Measurements from ENCODE around the gene TESK1.
"Not testable (repeated sequence)": the region's sequence is repeated elsewhere in the genome, so short reads cannot be mapped to it uniquely, and the experiment has no call there.

DNA sequence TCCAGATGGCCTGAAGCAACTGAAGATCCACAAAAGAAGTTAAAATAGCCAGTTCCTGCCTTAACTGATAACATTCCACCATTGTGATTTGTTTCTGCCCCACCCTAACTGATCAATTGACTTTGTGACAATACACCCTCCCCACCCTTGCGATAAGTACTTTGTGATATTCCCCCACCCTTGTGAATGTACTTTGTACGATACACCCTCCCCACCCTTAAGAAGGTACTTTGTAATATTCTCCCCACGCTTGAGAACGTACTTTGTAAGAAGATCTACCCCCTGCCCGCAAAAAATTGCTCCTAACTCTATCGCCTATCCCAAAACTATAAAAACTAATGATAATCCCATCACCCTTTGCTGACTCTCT lies 31.8 kb downstream of the TESK1 start:
- TF ChIP-seq, protein P1, sequence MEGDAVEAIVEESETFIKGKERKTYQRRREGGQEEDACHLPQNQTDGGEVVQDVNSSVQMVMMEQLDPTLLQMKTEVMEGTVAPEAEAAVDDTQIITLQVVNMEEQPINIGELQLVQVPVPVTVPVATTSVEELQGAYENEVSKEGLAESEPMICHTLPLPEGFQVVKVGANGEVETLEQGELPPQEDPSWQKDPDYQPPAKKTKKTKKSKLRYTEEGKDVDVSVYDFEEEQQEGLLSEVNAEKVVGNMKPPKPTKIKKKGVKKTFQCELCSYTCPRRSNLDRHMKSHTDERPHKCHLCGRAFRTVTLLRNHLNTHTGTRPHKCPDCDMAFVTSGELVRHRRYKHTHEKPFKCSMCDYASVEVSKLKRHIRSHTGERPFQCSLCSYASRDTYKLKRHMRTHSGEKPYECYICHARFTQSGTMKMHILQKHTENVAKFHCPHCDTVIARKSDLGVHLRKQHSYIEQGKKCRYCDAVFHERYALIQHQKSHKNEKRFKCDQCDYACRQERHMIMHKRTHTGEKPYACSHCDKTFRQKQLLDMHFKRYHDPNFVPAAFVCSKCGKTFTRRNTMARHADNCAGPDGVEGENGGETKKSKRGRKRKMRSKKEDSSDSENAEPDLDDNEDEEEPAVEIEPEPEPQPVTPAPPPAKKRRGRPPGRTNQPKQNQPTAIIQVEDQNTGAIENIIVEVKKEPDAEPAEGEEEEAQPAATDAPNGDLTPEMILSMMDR (IDR thresholded peaks at IDR 0.05; ENCODE audit: control extremely low read depth in 1 of 3, insufficient read depth in 1 of 3, low read depth in 1 of 3, low read length in 3 of 3): not testable (repeated sequence)
- not testable (repeated sequence) for TF ChIP-seq CHD2 (IDR thresholded peaks at IDR 0.05; ENCODE audit: low read length); SUZ12 (IDR thresholded peaks at IDR 0.05; ENCODE audit: low read length); EP300 (IDR thresholded peaks at IDR 0.05; ENCODE audit: borderline replicate concordance in 1 of 2, low read depth in 2 of 2, low read length in 2 of 2); POLR2A (IDR thresholded peaks at IDR 0.05; ENCODE audit: control extremely low read depth in 1 of 2, low read depth in 2 of 2, low read length in 2 of 2); RFX5 (IDR thresholded peaks at IDR 0.05; ENCODE audit: borderline replicate concordance, low read depth, low read length); YY1 (IDR thresholded peaks at IDR 0.05; ENCODE audit: low read depth, low read length); TAF1 (IDR thresholded peaks at IDR 0.05; ENCODE audit: low read depth, low read length)
